H9 (cell line): Measurements from ENCODE around the gene TBC1D23. TPM values are rescaled to one million over a fixed set of nuclear protein-coding genes. Genes with fewer than 3 reads are reported as not detected.

Experiments
- DNase-seq: peaks from one replicate; pipeline ENCODE4 v3.0.0-alpha.2; 2017
- H2AFZ ChIP-seq: one replicate; pipeline ENCODE4 v1.6.1; 2013; ENCODE audit warnings: mild to moderate bottlenecking, low read length, control low read depth, moderate library complexity
- H2AK5ac ChIP-seq: 2 replicates; pipeline ENCODE4 v1.6.1; 2013; ENCODE audit warnings: low read length, control low read depth, mixed read lengths; ENCODE audit not compliant: insufficient read length
- H2BK120ac ChIP-seq: one replicate; pipeline ENCODE4 v1.6.1; 2013; ENCODE audit warnings: low read depth, mild to moderate bottlenecking, low read length, control low read depth, inconsistent platforms; ENCODE audit not compliant: poor library complexity, severe bottlenecking
- H2BK12ac ChIP-seq: 2 replicates; pipeline ENCODE4 v1.6.1; 2013; ENCODE audit warnings: low read length, control low read depth, mixed read lengths, low read depth; ENCODE audit not compliant: insufficient read length
- H2BK15ac ChIP-seq: 2 replicates; pipeline ENCODE4 v1.6.1; 2013; ENCODE audit warnings: low read depth, low read length, control low read depth
- H2BK20ac ChIP-seq: one replicate; pipeline ENCODE4 v1.6.1; 2013; ENCODE audit warnings: low read depth, mild to moderate bottlenecking, low read length, control low read depth, inconsistent platforms; ENCODE audit not compliant: poor library complexity, severe bottlenecking
- H2BK5ac ChIP-seq: 2 replicates; pipeline ENCODE4 v1.6.1; 2013; ENCODE audit warnings: low read length, control low read depth, mixed read lengths; ENCODE audit not compliant: insufficient read length
- H3K14ac ChIP-seq: 2 replicates; pipeline ENCODE4 v1.6.1; 2013; ENCODE audit warnings: low read length, control low read depth; ENCODE audit not compliant: insufficient read depth
- H3K18ac ChIP-seq: 2 replicates; pipeline ENCODE4 v1.6.1; 2013; ENCODE audit warnings: low read depth, mild to moderate bottlenecking, mixed read lengths, low read length, control low read depth; ENCODE audit not compliant: insufficient read length
- H3K23ac ChIP-seq: 2 replicates; pipeline ENCODE4 v1.6.1; 2013; ENCODE audit warnings: low read length, control low read depth, mixed read lengths, low read depth; ENCODE audit not compliant: insufficient read length
- H3K23me2 ChIP-seq: 2 replicates; pipeline ENCODE4 v1.6.1; 2013; ENCODE audit warnings: low read depth, mild to moderate bottlenecking, mixed read lengths, low read length, control low read depth; ENCODE audit not compliant: insufficient read length, poor library complexity, severe bottlenecking
- H3K27ac ChIP-seq: 2 replicates; pipeline ENCODE4 v1.5.1; 2013; ENCODE audit warnings: low read length, control low read depth, mixed read lengths, low read depth; ENCODE audit not compliant: insufficient read length
- H3K27me3 ChIP-seq: 2 replicates; pipeline ENCODE4 v1.6.1; 2013; ENCODE audit warnings: low read length, control low read depth, inconsistent platforms; ENCODE audit not compliant: insufficient read depth
- H3K4ac ChIP-seq: 2 replicates; pipeline ENCODE4 v1.6.1; 2013; ENCODE audit warnings: low read depth, mild to moderate bottlenecking, control low read depth, inconsistent platforms, low read length, moderate library complexity
- H3K4me1 ChIP-seq: 2 replicates; pipeline ENCODE4 v1.6.1; 2013; ENCODE audit warnings: low read length, control low read depth, inconsistent platforms; ENCODE audit not compliant: insufficient read depth
- H3K4me2 ChIP-seq: 2 replicates; pipeline ENCODE4 v1.6.1; 2013; ENCODE audit warnings: low read length, control low read depth, mixed read lengths; ENCODE audit not compliant: insufficient read length, insufficient read depth
- H3K56ac ChIP-seq: 2 replicates; pipeline ENCODE4 v1.6.1; 2013; ENCODE audit warnings: low read depth, mild to moderate bottlenecking, mixed read lengths, low read length, control low read depth; ENCODE audit not compliant: insufficient read length
- H3K79me1 ChIP-seq: 2 replicates; pipeline ENCODE4 v1.6.1; 2013; ENCODE audit warnings: low read depth, mild to moderate bottlenecking, moderate library complexity, low read length, control low read depth, inconsistent platforms; ENCODE audit not compliant: insufficient read depth, poor library complexity, severe bottlenecking
- H3K79me2 ChIP-seq: 2 replicates; pipeline ENCODE4 v1.6.1; 2013; ENCODE audit warnings: low read length, control low read depth, inconsistent platforms; ENCODE audit not compliant: insufficient read depth
- H3K9ac ChIP-seq: 2 replicates; pipeline ENCODE4 v1.6.1; 2013; ENCODE audit warnings: low read length, control low read depth, mixed read lengths; ENCODE audit not compliant: insufficient read length; ENCODE audit errors: extremely low read depth
- H3K9me3 ChIP-seq: one replicate; pipeline ENCODE4 v1.6.1; 2013; ENCODE audit warnings: low read depth, low read length, inconsistent platforms; ENCODE audit not compliant: control insufficient read depth
- H3T11ph ChIP-seq: one replicate; pipeline ENCODE4 v1.6.1; 2013; ENCODE audit warnings: mild to moderate bottlenecking, low read length, control low read depth, inconsistent platforms
- H4K20me1 ChIP-seq: one replicate; pipeline ENCODE4 v1.6.1; 2013; ENCODE audit not compliant: control insufficient read depth, insufficient read length, insufficient read depth
- H4K5ac ChIP-seq: 2 replicates; pipeline ENCODE4 v1.6.1; 2013; ENCODE audit warnings: low read depth, mild to moderate bottlenecking, mixed read lengths, low read length, control low read depth; ENCODE audit not compliant: insufficient read length
- H4K8ac ChIP-seq: replicated peaks from 2 replicates; pipeline ENCODE4 v1.6.1; 2013; ENCODE audit warnings: low read length, control low read depth, mixed read lengths, low read depth; ENCODE audit not compliant: insufficient read length
- H4K91ac ChIP-seq: 2 replicates; pipeline ENCODE4 v1.6.1; 2013; ENCODE audit warnings: low read depth, mild to moderate bottlenecking, moderate library complexity, mixed read lengths, low read length, control low read depth; ENCODE audit not compliant: insufficient read length
- H3K27ac Mint-ChIP-seq, 3 experiments: 2 replicates in 2 of 3; 3 replicates in 1 of 3; pipeline ENCODE4 v1.8.0; 2020 to 2021; ENCODE audit warnings: mixed read lengths in 3 of 3, mild to moderate bottlenecking in 1 of 3, moderate library complexity in 1 of 3
- H3K27me3 Mint-ChIP-seq: 2 replicates; pipeline ENCODE4 v1.8.0; 2021; ENCODE audit warnings: low read depth, mild to moderate bottlenecking, moderate library complexity, mixed read lengths
- H3K36me3 Mint-ChIP-seq, 3 experiments: 2 replicates in 2 of 3; 3 replicates in 1 of 3; pipeline ENCODE4 v1.8.0; 2020 to 2021; ENCODE audit warnings: low read depth in 3 of 3, mixed read lengths in 3 of 3; ENCODE audit not compliant: insufficient read depth in 1 of 3
- H3K4me1 Mint-ChIP-seq, 2 experiments: 2 replicates each; pipeline ENCODE4 v1.8.0; 2020; ENCODE audit warnings: mixed read lengths in 2 of 2
- H3K4me3 Mint-ChIP-seq, 2 experiments: 2 replicates in 1 of 2; 3 replicates in 1 of 2; pipeline ENCODE4 v1.8.0; 2020 to 2021; ENCODE audit warnings: mild to moderate bottlenecking in 2 of 2, mixed read lengths in 2 of 2, moderate library complexity in 1 of 2
- H3K9me3 Mint-ChIP-seq, 2 experiments: 2 replicates in 1 of 2; 3 replicates in 1 of 2; pipeline ENCODE4 v1.8.0; 2020; ENCODE audit warnings: mild to moderate bottlenecking in 2 of 2, mixed read lengths in 2 of 2, moderate library complexity in 1 of 2
- WGBS: extraction: QIAGEN DNeasy Blood & Tissue Kit; methylation state at CpG from one replicate; pipeline ENCODE4 v1.1.7; 2013; ENCODE audit warnings: missing lambda C conversion rate, low lambda C conversion rate, mixed read lengths; ENCODE audit not compliant: insufficient read length; ENCODE audit errors: extremely low coverage; 5-methylcytosine and 5-hydroxymethylcytosine counted together
- total RNA-seq: library from RNA; stranded (reverse); gene quantifications from 2 replicates; pipeline ENCODE4 v1.2.1, GENCODE V29; 2021
- TF ChIP-seq, protein P1 (sequence below): fragments of 200-600 bp; sonication (generic); conservative IDR thresholded peaks from 3 replicates; pipeline ENCODE4 v1.8.0; 2021; ENCODE audit warnings: antibody characterized with exemption, mild to moderate bottlenecking

TBC1D23 gene
- total RNA-seq, 1 experiment from 2014 or later: 37.1 TPM

DNA sequence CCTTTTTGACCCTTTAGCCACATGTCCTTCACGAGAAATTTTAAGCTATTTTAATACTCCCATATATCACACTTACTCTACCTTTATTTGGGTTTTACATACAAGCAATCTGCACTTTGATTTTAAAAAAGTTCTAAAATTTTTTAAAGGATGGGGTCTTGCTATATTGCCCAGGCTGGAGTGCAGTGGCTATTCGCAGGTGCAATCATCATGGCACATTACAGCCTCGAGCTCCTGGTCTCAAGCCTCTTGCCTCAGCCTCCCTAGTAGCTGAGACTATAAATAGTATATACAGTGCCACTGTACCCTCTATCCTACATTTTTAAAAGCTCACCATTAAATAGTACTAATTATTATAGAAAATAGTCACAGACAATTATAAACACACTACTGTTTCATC, 103.6 kb downstream of the TBC1D23 start:
- peaks cover 20 to 69% (median 56%) of the 10 kb centered on the region in 3 experiments; a peak in 6 of 7 replicates for H3K36me3 Mint-ChIP-seq
- TF ChIP-seq, protein P1, sequence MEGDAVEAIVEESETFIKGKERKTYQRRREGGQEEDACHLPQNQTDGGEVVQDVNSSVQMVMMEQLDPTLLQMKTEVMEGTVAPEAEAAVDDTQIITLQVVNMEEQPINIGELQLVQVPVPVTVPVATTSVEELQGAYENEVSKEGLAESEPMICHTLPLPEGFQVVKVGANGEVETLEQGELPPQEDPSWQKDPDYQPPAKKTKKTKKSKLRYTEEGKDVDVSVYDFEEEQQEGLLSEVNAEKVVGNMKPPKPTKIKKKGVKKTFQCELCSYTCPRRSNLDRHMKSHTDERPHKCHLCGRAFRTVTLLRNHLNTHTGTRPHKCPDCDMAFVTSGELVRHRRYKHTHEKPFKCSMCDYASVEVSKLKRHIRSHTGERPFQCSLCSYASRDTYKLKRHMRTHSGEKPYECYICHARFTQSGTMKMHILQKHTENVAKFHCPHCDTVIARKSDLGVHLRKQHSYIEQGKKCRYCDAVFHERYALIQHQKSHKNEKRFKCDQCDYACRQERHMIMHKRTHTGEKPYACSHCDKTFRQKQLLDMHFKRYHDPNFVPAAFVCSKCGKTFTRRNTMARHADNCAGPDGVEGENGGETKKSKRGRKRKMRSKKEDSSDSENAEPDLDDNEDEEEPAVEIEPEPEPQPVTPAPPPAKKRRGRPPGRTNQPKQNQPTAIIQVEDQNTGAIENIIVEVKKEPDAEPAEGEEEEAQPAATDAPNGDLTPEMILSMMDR: no peak
- Histone ChIP-seq H4K5ac (no peak overlapping the region), H3T11ph (no peak overlapping the region), H3K79me2 (no peaks in the 10 kb centered on the region), H3K9ac (no peak overlapping the region), H2AK5ac (no peak overlapping the region), H4K91ac (no peak overlapping the region), H2BK5ac (no peak overlapping the region), H3K23me2 (no peaks in the 10 kb centered on the region), H2BK120ac (no peak overlapping the region), H3K9me3 (no peaks in the 10 kb centered on the region), H4K8ac (no peak overlapping the region), H2BK20ac (no peak overlapping the region), H2BK12ac (no peak overlapping the region), H2BK15ac (no peak overlapping the region), H3K4ac (no peak overlapping the region), H3K18ac (no peak overlapping the region), H3K27me3 (no peaks in the 10 kb centered on the region), H3K79me1 (no peaks in the 10 kb centered on the region), H3K56ac (no peak overlapping the region), H3K4me2 (no peak overlapping the region), H3K23ac (no peak overlapping the region), H3K27ac (no peak overlapping the region), H2AFZ (no peak overlapping the region), H4K20me1 (no peaks in the 10 kb centered on the region), H3K14ac (no peak overlapping the region), H3K4me1 (no peaks in the 10 kb centered on the region)
- H3K27ac Mint-ChIP-seq: no peak overlapping the region
- H3K9me3 Mint-ChIP-seq: peaks cover 0 to 3% of the 10 kb centered on the region in 2 experiments; a peak in 1 of 5 replicates
- no peaks in the 10 kb centered on the region for H3K27me3 Mint-ChIP-seq
- no peaks in the 10 kb centered on the region for H3K4me1 Mint-ChIP-seq
- no peak overlapping the region for H3K4me3 Mint-ChIP-seq
- WGBS: 100% methylated on average over 1 of the region's 3 CpGs
- no peak for DNase-seq
